ENCODE measurements around the gene CFTR. TPM values are rescaled to one million over a fixed set of nuclear protein-coding genes. Genes with fewer than 3 reads are reported as not detected.

CFTR gene
- total RNA-seq, 1 experiment from 2014 or later: not detected

GRCh38 chr7:117666031-117666430, 186.2 kb downstream of the CFTR start (continued):
- TF ChIP-seq REST (IDR thresholded peaks at IDR 0.05; ENCODE audit: low read depth) (no peak), ZBTB33 (IDR thresholded peaks at IDR 0.05; ENCODE audit: extremely low read depth, insufficient replicate concordance, low read length) (no peak), EGR1 (IDR thresholded peaks at IDR 0.05; ENCODE audit: low read depth) (no peak), YY1 (IDR thresholded peaks at IDR 0.05; ENCODE audit: extremely low read depth, insufficient replicate concordance, low read depth, low read length) (no peak), FOSL1 (IDR thresholded peaks at IDR 0.05; ENCODE audit: low read depth) (peak; percentile 42; the same call in 1 of the 2 replicates), ATF3 (IDR thresholded peaks at IDR 0.05) (no peak), SRF (IDR thresholded peaks at IDR 0.05; ENCODE audit: low read depth) (no peak), TCF7L2 (IDR thresholded peaks at IDR 0.05; ENCODE audit: borderline replicate concordance, extremely low read depth, insufficient read depth, insufficient read length) (no peak), ZNF274 (IDR thresholded peaks at IDR 0.05; ENCODE audit: low read depth, low read length) (no peak), SP1 (IDR thresholded peaks at IDR 0.05; ENCODE audit: low read depth) (0 out of 2 replicates have a peak, but pooled peaks have one; percentile 12), ELF1 (IDR thresholded peaks at IDR 0.05; ENCODE audit: borderline replicate concordance, low read depth) (no peak), MAX (IDR thresholded peaks at IDR 0.05) (no peak), EZH2phosphoT487 (IDR thresholded peaks at IDR 0.05; ENCODE audit: borderline replicate concordance) (no peak)
